GM19468 (cell line): ENCODE measurements around the gene SCD5.

ENCODE experiments used
- ATAC-seq: cut with Tn5 transposase; IDR thresholded peaks from one replicate; pipeline ENCODE4 v1.9.1; 2021; ENCODE audit warnings: mild to moderate bottlenecking, moderate library complexity, moderate number of reproducible peaks; ENCODE audit not compliant: unreplicated experiment; ENCODE audit errors: extremely low read depth

The SCD5 gene

GRCh38 chr4:82774711-82775171 lies 23.9 kb downstream of the SCD5 start:
- ATAC-seq: no peak

GRCh38 chr4:82773057-82773456 lies 25.5 kb downstream of the SCD5 start:
- no peak for ATAC-seq

- no peak for ATAC-seq
Measured at GRCh38 chr4:82770607-82771006, 28.0 kb downstream of the SCD5 start.

GRCh38 chr4:82765134-82765533 lies 33.5 kb downstream of the SCD5 start:
- no peak for ATAC-seq

GRCh38 chr4:82761229-82761628 lies 37.4 kb downstream of the SCD5 start:
- no peak for ATAC-seq

GRCh38 chr4:82758701-82759685 lies 39.6 kb downstream of the SCD5 start:
- ATAC-seq: no peak

- ATAC-seq: no peak
Measured at GRCh38 chr4:82756061-82756460, 42.5 kb downstream of the SCD5 start.

- no peak for ATAC-seq
Measured at GRCh38 chr4:82755650-82756049, 42.9 kb downstream of the SCD5 start.

- ATAC-seq: no peak
Measured at GRCh38 chr4:82754513-82755165, 44.0 kb downstream of the SCD5 start.

GRCh38 chr4:82753725-82754410 lies 44.7 kb downstream of the SCD5 start:
- no peak for ATAC-seq

GRCh38 chr4:82753238-82753637 lies 45.4 kb downstream of the SCD5 start:
- no peak for ATAC-seq

GRCh38 chr4:82748810-82749470 lies 49.7 kb downstream of the SCD5 start:
- ATAC-seq: no peak

GRCh38 chr4:82747686-82748575 lies 50.7 kb downstream of the SCD5 start:
- ATAC-seq: no peak

- no peak for ATAC-seq
Measured at GRCh38 chr4:82746705-82747574, 51.7 kb downstream of the SCD5 start.

GRCh38 chr4:82745173-82745842 lies 53.3 kb downstream of the SCD5 start:
- no peak for ATAC-seq

GRCh38 chr4:82744284-82744968 lies 54.2 kb downstream of the SCD5 start:
- no peak for ATAC-seq

- no peak for ATAC-seq
Measured at GRCh38 chr4:82741188-82741587, 57.4 kb downstream of the SCD5 start.
